Adrenal gland (tissue), 12 donors: ENCODE data around the gene RAB30. TPM values are rescaled to one million over a fixed set of nuclear protein-coding genes. Genes with fewer than 3 reads are reported as not detected.

Experiments used
- DNase-seq, 7 donors: peaks; one replicate each; pipeline ENCODE4 v3.0.0-alpha.2; 2019 to 2020
- H3K27ac ChIP-seq, 5 donors: fragments of 200-600 bp; sonication (generic) in 4 of 5; 1 replicate in 3 of 5; 2 replicates in 2 of 5; pipeline versions ENCODE4 v1.5.1 to v1.8.0; 2016 to 2020; ENCODE audit warnings: mild to moderate bottlenecking in 1 of 5
- H3K27me3 ChIP-seq: fragments of 200-600 bp; 2 replicates; pipeline ENCODE4 v1.8.0; 2021
- H3K36me3 ChIP-seq, 2 donors: fragments of 200-600 bp; replicated peaks in 1 of 2; 1 replicate in 1 of 2; 2 replicates in 1 of 2; pipeline versions ENCODE4 v1.5.1 to v1.8.0; 2018 to 2022
- H3K4me1 ChIP-seq, 2 donors: fragments of 200-600 bp; replicated peaks in 1 of 2; 1 replicate in 1 of 2; 2 replicates in 1 of 2; pipeline versions ENCODE4 v1.5.1 to v1.8.0; 2018 to 2021
- H3K4me3 ChIP-seq, 4 donors: fragments of 200-600 bp; sonication (generic) in 3 of 4; one replicate each; pipeline ENCODE4 v1.5.1; 2016 to 2018
- H3K9me3 ChIP-seq, 3 donors: fragments of 200-600 bp; sonication (generic) in 1 of 3; replicated peaks in 1 of 3; 1 replicate in 2 of 3; 2 replicates in 1 of 3; pipeline versions ENCODE4 v1.5.1 to v1.8.0; 2016 to 2021
- CTCF ChIP-seq, 6 experiments: fragments of 450-650 bp in 4 of 6; fragments of 200-600 bp in 2 of 6; sonication (generic) in 1 of 6; IDR thresholded peaks; 1 replicate in 5 of 6; 2 replicates in 1 of 6; pipeline versions ENCODE4 v1.5.1 to v1.8.0; 2016 to 2021; ENCODE audit warnings: antibody characterized with exemption in 6 of 6, mild to moderate bottlenecking in 2 of 6, moderate library complexity in 1 of 6
- POLR2A ChIP-seq, 2 donors: fragments of 450-650 bp; IDR thresholded peaks; one replicate each; pipeline ENCODE4 v1.6.1; 2017; ENCODE audit warnings: antibody characterized with exemption in 2 of 2, mild to moderate bottlenecking in 2 of 2, moderate library complexity in 1 of 2
- WGBS, 4 donors: extraction: QIAGEN DNeasy Blood & Tissue Kit in 2 of 4; methylation state at CpG; one replicate each; pipeline versions ENCODE4 v1.1.5 to v1.1.7; 2013 to 2017; 5-methylcytosine and 5-hydroxymethylcytosine counted together
- intact Hi-C, 2 donors: fragments of 100-400 bp; cut with DNase I; formaldehyde crosslinking; loops; one replicate each; pipeline versions ENCODE4 v1.14.1 to v1.15.0; 2022 to 2023
- polyA plus RNA-seq, 3 donors: library from polyadenylated mRNA; stranded (reverse); fragments of 200-250 nt in 2 of 3; fragments of 350-450 nt in 1 of 3; fragmentation: Illumina TruSeq in 1 of 3; extraction: RNeasy Lipid Tissue Mini Kit (QIAGEN cat#74804) in 1 of 3; gene quantifications; one replicate each; pipeline ENCODE4 v1.2.3, GENCODE V29; 2013 to 2014
- total RNA-seq, 9 donors: library from RNA; depleted of rRNA in 4 of 9; stranded (reverse); fragments of >200 nt in 4 of 9; fragments of 120-200 nt in 1 of 9; fragmentation: NEBNext Ultra II Directional in 1 of 9; extraction: Animal tissue kit (Norgen Biotek cat#: 25700) in 1 of 9; gene quantifications; one replicate each; pipeline versions ENCODE4 v1.1.0 to v1.2.4, GENCODE V29; 2013 to 2023
- donor health status: healthy with polysubstance abuse.
- donor health status: Bipolar disorder and iron deficiency.
- donor health status: DM: yes; HTN: yes; CAD: no.
- donor health status: DM: no; HTN: no; CAD: no.
- donor health status: DM: no; HTN: no; CAD: no.
- donor health status: DM: yes; HTN: yes; CAD: no.

Gene RAB30
- total and polyA plus RNA-seq, 12 donors, result 5.1 to 69.4 (median 41.7) TPM

- H3K4me1 ChIP-seq, result peaks cover 22 to 56% of the 10 kb centered on the region in 2 donors
- no peak overlapping the region for H3K27ac ChIP-seq
- no peak for DNase-seq
- H3K4me3 ChIP-seq, result no peak overlapping the region
- intact Hi-C loops, result loop anchor here in 1 of 2 donors (2.0 kb wide), 1 partner anchor 23 kb away; no protein-coding TSS in a partner anchor
- no peak for TF ChIP-seq POLR2A (IDR thresholded peaks at IDR 0.05)
- H3K9me3 ChIP-seq, result no peaks in the 10 kb centered on the region
- 52 to 59% (median 55%) methylated on average over 4 of the region's 4 CpGs for WGBS, 4 donors
- no peaks in the 10 kb centered on the region for H3K27me3 ChIP-seq
- no peaks in the 10 kb centered on the region for H3K36me3 ChIP-seq
Observed at GRCh38 chr11:83037877-83038276, 33.8 kb downstream of the RAB30 start.

DNA sequence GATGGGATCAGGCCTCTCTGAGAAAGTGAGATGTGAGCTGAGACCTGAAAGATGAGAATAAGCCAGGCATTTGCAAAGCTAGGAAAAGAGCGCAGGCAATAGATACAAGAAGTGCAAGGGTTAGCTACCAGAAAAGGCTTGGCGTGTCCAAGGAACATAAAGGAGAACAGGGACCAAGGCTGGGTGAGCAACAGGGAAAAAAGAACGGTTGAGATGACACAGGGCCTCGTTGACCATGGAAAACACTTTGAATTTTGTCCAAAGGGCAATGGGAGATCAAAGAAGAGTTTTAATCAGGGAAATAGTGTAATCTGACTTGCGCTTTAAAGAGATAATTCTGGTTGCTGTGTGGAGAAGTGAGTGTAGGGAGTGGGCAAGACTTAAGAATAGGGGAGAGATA is 35.0 kb downstream of the RAB30 start:
- intact Hi-C loops, result no loop called here
- peak in 4 of 7 donors; percentile 29 to 51 (median 36) for DNase-seq
- Histone ChIP-seq H3K4me3 (no peak overlapping the region), H3K9me3 (no peaks in the 10 kb centered on the region), H3K27me3 (no peaks in the 10 kb centered on the region), H3K27ac (peak overlapping the region in 4 of 5 donors; percentile 3 to 79 (median 45)), H3K36me3 (no peaks in the 10 kb centered on the region), H3K4me1 (peaks cover 30 to 62% of the 10 kb centered on the region in 2 donors)
- WGBS, 4 donors, result 47 to 59% (median 53%) methylated on average over 5 of the region's 5 CpGs
- TF ChIP-seq CTCF (IDR thresholded peaks at IDR 0.05), result no peak
- TF ChIP-seq POLR2A (IDR thresholded peaks at IDR 0.05), result no peak

DNA sequence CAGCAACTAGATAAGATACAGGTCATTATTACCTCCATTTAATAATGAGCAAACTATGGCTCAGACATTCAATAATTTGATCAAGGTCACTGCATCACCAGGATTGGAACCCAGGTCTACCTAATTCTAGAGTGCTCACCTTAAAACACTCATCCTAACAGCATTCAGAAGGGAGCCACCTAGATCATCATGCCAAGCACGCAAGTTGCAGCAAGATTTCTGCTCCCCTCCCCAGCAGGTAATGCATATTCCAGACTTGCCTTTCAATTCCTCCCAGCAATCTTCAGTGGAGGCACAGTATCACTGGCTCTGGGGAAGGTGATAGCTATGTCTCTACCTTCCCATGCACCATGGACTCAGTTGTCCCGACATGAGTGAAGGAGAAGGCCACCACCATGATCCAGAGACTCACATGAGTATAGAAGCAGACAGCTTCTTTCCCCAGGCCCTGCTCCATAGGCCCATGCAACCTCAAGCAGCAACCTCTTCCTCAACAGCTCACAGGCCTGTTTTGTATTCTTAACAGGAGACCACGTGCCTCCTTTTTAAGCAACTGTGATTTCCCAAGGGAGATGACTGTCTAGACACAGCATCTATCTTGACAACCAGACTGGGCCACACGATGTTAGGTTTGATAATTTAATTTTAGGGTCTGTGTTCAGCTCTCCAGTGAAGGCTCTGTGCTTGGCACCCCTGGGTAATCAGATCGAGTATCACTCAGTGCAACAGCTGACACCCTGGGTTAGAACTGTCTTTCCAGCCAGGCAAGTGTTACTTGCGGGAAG is 36.4 kb downstream of the RAB30 start:
- no peak for DNase-seq
- H3K36me3 ChIP-seq, result no peaks in the 10 kb centered on the region
- WGBS, 4 donors, result 80 to 85% (median 83%) methylated on average over 6 of the region's 6 CpGs
- no peak for TF ChIP-seq POLR2A (IDR thresholded peaks at IDR 0.05)
- peak overlapping the region in 4 of 5 donors; percentile 17 to 79 (median 52) for H3K27ac ChIP-seq
- H3K9me3 ChIP-seq, result no peaks in the 10 kb centered on the region
- H3K4me1 ChIP-seq, result peaks cover 30 to 62% of the 10 kb centered on the region in 2 donors
- intact Hi-C loops, result no loop called here
- no peaks in the 10 kb centered on the region for H3K27me3 ChIP-seq
- H3K4me3 ChIP-seq, result no peak overlapping the region

DNA sequence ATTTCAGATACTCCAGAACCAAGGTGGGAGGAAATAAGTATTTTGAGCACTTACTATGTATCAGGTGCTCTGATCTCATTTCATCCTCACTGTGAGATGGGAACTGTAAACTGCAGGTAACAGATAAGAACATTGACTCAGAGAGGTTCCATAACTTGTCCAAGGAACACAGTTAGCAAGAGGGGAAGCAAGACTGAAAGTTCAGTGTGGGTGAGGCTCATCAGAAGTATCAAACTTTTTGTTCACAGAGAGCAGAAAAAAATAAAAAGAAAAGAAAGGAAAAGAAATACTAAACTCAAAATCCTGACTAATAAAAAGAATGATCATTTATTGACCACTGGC is 37.1 kb downstream of the RAB30 start:
- Histone ChIP-seq H3K9me3 (no peaks in the 10 kb centered on the region), H3K4me1 (peaks cover 30 to 62% of the 10 kb centered on the region in 2 donors), H3K36me3 (no peaks in the 10 kb centered on the region), H3K27ac (peak overlapping the region; percentile 49 to 85 (median 67)), H3K27me3 (no peaks in the 10 kb centered on the region), H3K4me3 (no peak overlapping the region)
- no peak for TF ChIP-seq CTCF (IDR thresholded peaks at IDR 0.05)
- TF ChIP-seq POLR2A (IDR thresholded peaks at IDR 0.05), result no peak
- intact Hi-C loops, result no loop called here
- DNase-seq, result no peak

DNA sequence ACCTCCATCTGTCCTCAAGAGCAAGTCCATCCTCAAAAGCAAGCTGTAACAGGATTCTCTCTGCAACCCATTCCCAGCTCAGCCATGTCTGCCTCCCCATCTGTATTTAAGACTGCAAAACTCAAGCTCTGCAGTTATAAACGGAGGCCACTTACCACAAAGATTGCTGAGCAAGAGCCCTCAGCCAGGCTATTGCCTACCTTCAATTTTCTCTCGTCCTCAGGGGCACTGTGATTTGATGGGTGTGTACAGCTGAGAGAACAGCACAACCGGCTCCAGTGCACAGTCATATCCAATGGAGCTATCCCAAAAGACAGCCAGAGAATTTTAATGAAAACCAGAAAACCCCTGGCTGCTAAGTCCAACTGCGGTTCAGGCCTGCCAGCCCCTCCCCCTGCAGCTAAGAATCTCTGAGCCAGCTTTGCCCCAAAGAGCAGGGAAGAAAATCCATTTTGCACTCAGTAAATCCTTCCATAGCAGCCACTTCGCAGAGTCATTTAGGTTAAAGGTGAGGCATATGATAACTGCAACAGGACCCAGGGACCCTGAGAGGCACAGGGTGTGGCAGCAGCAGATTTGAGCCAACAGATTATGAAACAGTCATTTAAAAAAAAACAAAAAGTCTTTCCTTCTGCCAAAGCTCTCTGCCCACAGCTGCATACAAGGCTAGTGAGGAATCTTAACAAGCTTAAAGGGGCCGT is 37.6 kb downstream of the RAB30 start:
- peak in 6 of 7 donors; percentile 50 to 63 (median 60) for DNase-seq
- intact Hi-C loops, result no loop called here
- Histone ChIP-seq H3K9me3 (no peaks in the 10 kb centered on the region), H3K27me3 (no peaks in the 10 kb centered on the region), H3K27ac (peak overlapping the region; percentile 49 to 85 (median 67)), H3K4me1 (peaks cover 30 to 62% of the 10 kb centered on the region in 2 donors), H3K4me3 (peak overlapping the region in 1 of 4 donors; percentile 37), H3K36me3 (no peaks in the 10 kb centered on the region)
- TF ChIP-seq CTCF (IDR thresholded peaks at IDR 0.05) (no peak), POLR2A (IDR thresholded peaks at IDR 0.05) (no peak)
- WGBS, 4 donors, result 10 to 30% (median 25%) methylated on average over 6 of the region's 6 CpGs
